Mesenchymal stem cell (in vitro differentiated cells and primary cell): Measurements from ENCODE around the gene NOC2L.

Experiments used
- DNase-seq: peaks from one replicate; pipeline ENCODE4 v3.0.0-alpha.2; 2013
- H2AFZ ChIP-seq: one replicate; pipeline ENCODE4 v1.6.1; 2013; ENCODE audit warnings: low read depth, mild to moderate bottlenecking, control low read depth, inconsistent platforms, low read length, moderate library complexity
- H2AK5ac ChIP-seq: 2 replicates; pipeline ENCODE4 v1.6.1; 2013; ENCODE audit warnings: low read length, moderate library complexity, mild to moderate bottlenecking, inconsistent platforms; ENCODE audit not compliant: severe bottlenecking
- H2BK120ac ChIP-seq: one replicate; pipeline ENCODE4 v1.6.1; 2013; ENCODE audit warnings: low read depth, mild to moderate bottlenecking, inconsistent platforms, low read length, moderate library complexity
- H2BK12ac ChIP-seq, 2 experiments: one replicate each; pipeline ENCODE4 v1.6.1; 2013; ENCODE audit warnings: inconsistent platforms in 2 of 2, low read length in 2 of 2, mild to moderate bottlenecking in 2 of 2, moderate library complexity in 2 of 2, control low read depth in 1 of 2
- H2BK15ac ChIP-seq: one replicate; pipeline ENCODE4 v1.6.1; 2013; ENCODE audit warnings: mild to moderate bottlenecking, low read depth, inconsistent platforms; ENCODE audit not compliant: poor library complexity, severe bottlenecking
- H2BK5ac ChIP-seq: 2 replicates; pipeline ENCODE4 v1.6.1; 2013; ENCODE audit warnings: low read depth, mild to moderate bottlenecking, low read length, control low read depth, inconsistent platforms; ENCODE audit not compliant: poor library complexity, severe bottlenecking
- H3K14ac ChIP-seq, 2 experiments: one replicate each; pipeline ENCODE4 v1.6.1; 2013; ENCODE audit warnings: inconsistent platforms in 2 of 2, low read length in 2 of 2, control low read depth in 1 of 2, mild to moderate bottlenecking in 1 of 2, moderate library complexity in 1 of 2
- H3K18ac ChIP-seq, 2 experiments: one replicate each; pipeline ENCODE4 v1.6.1; 2013; ENCODE audit warnings: inconsistent platforms in 2 of 2, low read length in 2 of 2, control low read depth in 1 of 2, low read depth in 1 of 2, mild to moderate bottlenecking in 1 of 2
- H3K23ac ChIP-seq, 2 experiments: one replicate each; pipeline ENCODE4 v1.6.1; 2013; ENCODE audit warnings: inconsistent platforms in 2 of 2, low read length in 2 of 2, mild to moderate bottlenecking in 2 of 2, moderate library complexity in 2 of 2, control low read depth in 1 of 2
- H3K27ac ChIP-seq: 2 replicates; pipeline ENCODE4 v1.5.1; 2013; ENCODE audit warnings: mild to moderate bottlenecking, moderate library complexity, low read length, control low read depth, inconsistent platforms; ENCODE audit not compliant: poor library complexity, severe bottlenecking
- H3K27me3 ChIP-seq, 2 experiments: 2 replicates each; pipeline versions ENCODE4 v1.6.1 to v1.7.0; 2013; ENCODE audit warnings: low read length in 2 of 2, mild to moderate bottlenecking in 2 of 2, moderate library complexity in 2 of 2, control low read depth in 1 of 2, inconsistent platforms in 1 of 2; ENCODE audit not compliant: control insufficient read depth in 1 of 2, insufficient read depth in 1 of 2
- H3K36me3 ChIP-seq, 2 experiments: 2 replicates each; pipeline versions ENCODE4 v1.6.1 to v1.7.0; 2013; ENCODE audit warnings: low read length in 2 of 2, control low read depth in 1 of 2, inconsistent platforms in 1 of 2, low read depth in 1 of 2, mild to moderate bottlenecking in 1 of 2; ENCODE audit not compliant: insufficient read depth in 2 of 2, control insufficient read depth in 1 of 2
- H3K4ac ChIP-seq, 2 experiments: one replicate each; pipeline ENCODE4 v1.6.1; 2013; ENCODE audit warnings: inconsistent platforms in 2 of 2, low read length in 2 of 2, mild to moderate bottlenecking in 2 of 2, moderate library complexity in 2 of 2, control low read depth in 1 of 2, low read depth in 1 of 2
- H3K4me1 ChIP-seq: 2 replicates; pipeline ENCODE4 v1.6.1; 2013; ENCODE audit warnings: low read depth, low read length, control low read depth; ENCODE audit not compliant: control insufficient read depth, insufficient read depth
- H3K4me2 ChIP-seq: 2 replicates; pipeline ENCODE4 v1.6.1; 2013; ENCODE audit warnings: low read length, mild to moderate bottlenecking, inconsistent platforms; ENCODE audit not compliant: poor library complexity, severe bottlenecking
- H3K4me3 ChIP-seq, 2 experiments: 2 replicates each; pipeline versions ENCODE4 v1.5.1 to v1.7.0; 2013; ENCODE audit warnings: low read length in 2 of 2, mild to moderate bottlenecking in 2 of 2, control low read depth in 1 of 2, low read depth in 1 of 2; ENCODE audit not compliant: insufficient read depth in 1 of 2
- H3K79me1 ChIP-seq: replicated peaks from 2 replicates; pipeline ENCODE4 v1.6.1; 2013; ENCODE audit warnings: mild to moderate bottlenecking, control low read depth, low read length, inconsistent platforms; ENCODE audit not compliant: poor library complexity, severe bottlenecking
- H3K9ac ChIP-seq: 2 replicates; pipeline ENCODE4 v1.7.0; 2013; ENCODE audit warnings: mild to moderate bottlenecking, low read length, moderate library complexity
- H3K9me3 ChIP-seq: 2 replicates; pipeline ENCODE4 v1.7.0; 2013; ENCODE audit warnings: mild to moderate bottlenecking, low read length; ENCODE audit not compliant: control insufficient read depth
- H4K8ac ChIP-seq: one replicate; pipeline ENCODE4 v1.6.1; 2013; ENCODE audit warnings: inconsistent platforms, mild to moderate bottlenecking, low read length, moderate library complexity
- H4K91ac ChIP-seq: one replicate; pipeline ENCODE4 v1.6.1; 2013; ENCODE audit warnings: mild to moderate bottlenecking, low read length, inconsistent platforms
- WGBS: methylation state at CpG from one replicate; pipeline ENCODE4 v1.1.7; 2013; ENCODE audit warnings: mixed read lengths; 5-methylcytosine and 5-hydroxymethylcytosine counted together

Gene NOC2L

GRCh38 chr1:974293-974640 is 15.2 kb upstream of the NOC2L start:
- H4K8ac ChIP-seq: no peak overlapping the region
- no peaks in the 10 kb centered on the region for H3K9me3 ChIP-seq
- 87% methylated on average over 8 of the region's 11 CpGs for WGBS

GRCh38 chr1:973459-974292 is 14.6 kb upstream of the NOC2L start:
- H3K14ac ChIP-seq: no peak overlapping the region
- no peak overlapping the region for H2AK5ac ChIP-seq
- H2BK5ac ChIP-seq: no peak overlapping the region
- H2AFZ ChIP-seq: no peak overlapping the region
- H2BK120ac ChIP-seq: no peak overlapping the region
- H3K4me2 ChIP-seq: no peak overlapping the region
- no peak overlapping the region for H3K23ac ChIP-seq
- WGBS: 87% methylated on average over 24 of the region's 28 CpGs
- peaks cover 0 to 70% of the 10 kb centered on the region in 2 experiments for H3K27me3 ChIP-seq
- no peak overlapping the region for H3K27ac ChIP-seq
- no peak overlapping the region for H2BK12ac ChIP-seq
- H4K91ac ChIP-seq: no peak overlapping the region
- H3K79me1 ChIP-seq: no peaks in the 10 kb centered on the region
- no peak overlapping the region for H3K9ac ChIP-seq
- H3K9me3 ChIP-seq: no peaks in the 10 kb centered on the region
- H2BK15ac ChIP-seq: peak overlapping the region; percentile 8
- no peak overlapping the region for H3K18ac ChIP-seq
- no peak for DNase-seq
- no peak overlapping the region for H3K4ac ChIP-seq
- no peak overlapping the region for H3K4me3 ChIP-seq
- peaks cover 0 to 9% of the 10 kb centered on the region in 2 experiments for H3K36me3 ChIP-seq
- no peak overlapping the region for H4K8ac ChIP-seq
- peaks cover 8% of the 10 kb centered on the region for H3K4me1 ChIP-seq

More at GRCh38 chr1:974293-974640, 15.2 kb upstream of the NOC2L start:
- H3K27ac ChIP-seq: no peak overlapping the region
- H3K18ac ChIP-seq: no peak overlapping the region
- DNase-seq: no peak
- H2AK5ac ChIP-seq: no peak overlapping the region
- H3K9ac ChIP-seq: no peak overlapping the region
- no peak overlapping the region for H3K14ac ChIP-seq
- no peak overlapping the region for H3K4me2 ChIP-seq
- H3K79me1 ChIP-seq: no peaks in the 10 kb centered on the region
- H3K27me3 ChIP-seq: peaks cover 0 to 67% of the 10 kb centered on the region in 2 experiments
- H2BK12ac ChIP-seq: no peak overlapping the region
- no peak overlapping the region for H3K23ac ChIP-seq
- peak overlapping the region; percentile 8 for H2BK15ac ChIP-seq
- H3K36me3 ChIP-seq: peaks cover 0 to 9% of the 10 kb centered on the region in 2 experiments
- H3K4me1 ChIP-seq: peaks cover 8% of the 10 kb centered on the region
- no peak overlapping the region for H2BK120ac ChIP-seq
- H3K4ac ChIP-seq: no peak overlapping the region
- H4K91ac ChIP-seq: no peak overlapping the region
- no peak overlapping the region for H2BK5ac ChIP-seq
- H2AFZ ChIP-seq: no peak overlapping the region
- H3K4me3 ChIP-seq: no peak overlapping the region

DNA sequence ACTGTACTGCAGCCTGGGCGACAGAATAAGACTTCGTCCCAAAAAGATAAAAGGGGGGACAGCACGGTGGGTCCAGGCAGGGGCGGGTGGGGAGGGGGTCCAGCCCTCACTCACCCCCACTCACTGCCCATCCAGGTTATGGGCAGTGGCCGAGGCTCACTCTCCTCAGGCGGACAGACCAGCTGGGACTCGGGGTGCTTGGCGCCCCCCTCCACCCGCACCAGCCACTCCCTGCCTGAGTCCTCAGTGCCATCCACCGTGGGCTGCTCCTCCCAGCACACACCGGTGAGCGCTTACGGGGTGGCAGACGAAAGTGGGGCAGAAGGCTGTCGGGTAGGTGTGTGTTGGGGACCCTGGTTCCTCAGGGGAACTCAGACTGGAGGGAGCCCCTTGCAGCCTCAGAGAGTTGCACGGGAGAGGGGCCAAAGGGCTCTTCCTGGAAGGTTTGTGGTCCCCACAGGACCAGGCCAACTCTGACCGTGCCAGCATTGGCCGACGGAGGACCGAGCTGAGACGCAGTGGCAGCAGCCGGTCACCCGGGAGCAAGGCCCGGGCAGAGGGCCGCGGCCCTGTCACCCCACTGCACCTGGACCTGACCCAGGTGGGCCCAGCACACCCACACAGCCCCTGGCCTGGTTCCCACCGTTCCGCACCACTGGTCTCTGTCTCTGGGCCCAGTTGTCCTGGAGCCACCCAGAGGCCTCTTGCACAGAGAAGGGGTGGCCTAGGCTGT is 13.8 kb upstream of the NOC2L start:
- peaks cover 0 to 9% of the 10 kb centered on the region in 2 experiments for H3K36me3 ChIP-seq
- H3K14ac ChIP-seq: no peak overlapping the region
- no peak overlapping the region for H3K4me2 ChIP-seq
- H2BK15ac ChIP-seq: no peak overlapping the region
- no peak overlapping the region for H3K18ac ChIP-seq
- no peaks in the 10 kb centered on the region for H3K9me3 ChIP-seq
- H3K27ac ChIP-seq: no peak overlapping the region
- H4K91ac ChIP-seq: no peak overlapping the region
- WGBS: 94% methylated on average over 21 of the region's 28 CpGs
- no peak for DNase-seq
- no peak overlapping the region for H2BK12ac ChIP-seq
- no peak overlapping the region for H3K9ac ChIP-seq
- H4K8ac ChIP-seq: no peak overlapping the region
- no peak overlapping the region for H3K23ac ChIP-seq
- no peak overlapping the region for H3K4me3 ChIP-seq
- H3K79me1 ChIP-seq: no peaks in the 10 kb centered on the region
- no peak overlapping the region for H3K4ac ChIP-seq
- H2BK5ac ChIP-seq: no peak overlapping the region
- H2BK120ac ChIP-seq: no peak overlapping the region
- no peak overlapping the region for H2AFZ ChIP-seq
- no peak overlapping the region for H2AK5ac ChIP-seq
- peaks cover 8% of the 10 kb centered on the region for H3K4me1 ChIP-seq
- H3K27me3 ChIP-seq: peaks cover 0 to 77% of the 10 kb centered on the region in 2 experiments

GRCh38 chr1:971751-972506 is 12.9 kb upstream of the NOC2L start:
- Histone ChIP-seq H3K4me2 (no peak overlapping the region), H2BK12ac (no peak overlapping the region), H2BK120ac (no peak overlapping the region), H3K4ac (no peak overlapping the region), H3K27me3 (peaks cover 0 to 86% of the 10 kb centered on the region in 2 experiments), H3K4me1 (peaks cover 14% of the 10 kb centered on the region), H3K14ac (no peak overlapping the region), H4K8ac (no peak overlapping the region), H3K23ac (no peak overlapping the region), H3K27ac (no peak overlapping the region), H3K4me3 (no peak overlapping the region), H3K9me3 (no peaks in the 10 kb centered on the region), H2AFZ (no peak overlapping the region), H4K91ac (no peak overlapping the region), H3K79me1 (no peaks in the 10 kb centered on the region), H3K9ac (no peak overlapping the region), H3K18ac (no peak overlapping the region), H2BK5ac (no peak overlapping the region), H2BK15ac (peak overlapping the region; percentile 6), H3K36me3 (peaks cover 0 to 9% of the 10 kb centered on the region in 2 experiments), H2AK5ac (no peak overlapping the region)
- 91% methylated on average over 34 of the region's 34 CpGs for WGBS
- no peak for DNase-seq
